Loucy (cell line): ENCODE results near the gene SEC16A.

Source experiments
- H2AFZ ChIP-seq: fragments of 200-600 bp; sonication (generic); 2 replicates; pipeline ENCODE4 v1.6.0; 2016; ENCODE audit warnings: antibody characterized with exemption, mild to moderate bottlenecking, low read length, moderate library complexity
- H3F3A ChIP-seq: fragments of 200-600 bp; 2 replicates; pipeline ENCODE4 v1.6.0; 2016; ENCODE audit warnings: antibody characterized with exemption, low read depth, mild to moderate bottlenecking
- H3K27me3 ChIP-seq: fragments of 200-600 bp; sonication (generic); 2 replicates; pipeline ENCODE4 v1.6.1; 2014; ENCODE audit warnings: low read length, mild to moderate bottlenecking; ENCODE audit not compliant: insufficient read depth, poor library complexity, severe bottlenecking
- H3K36me3 ChIP-seq: fragments of 200-600 bp; sonication (generic); 2 replicates; pipeline ENCODE4 v1.6.1; 2016; ENCODE audit warnings: low read length; ENCODE audit not compliant: insufficient read depth
- H3K4me1 ChIP-seq: fragments of 200-600 bp; sonication (generic); 2 replicates; pipeline ENCODE4 v1.5.1; 2014; ENCODE audit warnings: low read length, mild to moderate bottlenecking; ENCODE audit not compliant: insufficient read depth, poor library complexity, severe bottlenecking
- H3K4me2 ChIP-seq: fragments of 200-600 bp; sonication (generic); 2 replicates; pipeline ENCODE4 v1.6.0; 2014; ENCODE audit warnings: antibody characterized with exemption, low read length, low read depth, mild to moderate bottlenecking; ENCODE audit not compliant: poor library complexity, severe bottlenecking
- H3K4me3 ChIP-seq: fragments of 200-600 bp; sonication (generic); 2 replicates; pipeline ENCODE4 v1.5.1; 2014; ENCODE audit warnings: low read length, mild to moderate bottlenecking, mixed read lengths; ENCODE audit not compliant: poor library complexity, severe bottlenecking
- H3K79me2 ChIP-seq: fragments of 200-600 bp; sonication (generic); 2 replicates; pipeline ENCODE4 v1.6.1; 2014; ENCODE audit warnings: low read length; ENCODE audit not compliant: insufficient read depth
- H3K9ac ChIP-seq: fragments of 200-600 bp; sonication (generic); 2 replicates; pipeline ENCODE4 v1.6.0; 2014; ENCODE audit warnings: mild to moderate bottlenecking, low read depth, low read length, moderate library complexity; ENCODE audit not compliant: poor library complexity, severe bottlenecking
- H3K9me2 ChIP-seq: fragments of 200-600 bp; sonication (generic); replicated peaks from 2 replicates; pipeline ENCODE4 v1.6.1; 2016; ENCODE audit warnings: low read depth, low read length, mixed read lengths
- H3K9me3 ChIP-seq: fragments of 200-600 bp; sonication (generic); 2 replicates; pipeline ENCODE4 v1.6.1; 2014; ENCODE audit warnings: mild to moderate bottlenecking, antibody characterized with exemption, low read length, low read depth; ENCODE audit not compliant: insufficient read depth
- H4K20me1 ChIP-seq: fragments of 200-600 bp; sonication (generic); 2 replicates; pipeline ENCODE4 v1.6.0; 2014; ENCODE audit warnings: antibody characterized with exemption, low read length, mild to moderate bottlenecking; ENCODE audit not compliant: insufficient read depth, poor library complexity, severe bottlenecking
- CTCF ChIP-seq: fragments of 200-600 bp; sonication (generic); conservative IDR thresholded peaks from 2 replicates; pipeline ENCODE4 v1.5.1; 2014; ENCODE audit warnings: mild to moderate bottlenecking, antibody characterized with exemption, low read length
- EZH2phosphoT487 ChIP-seq: fragments of 200-600 bp; IDR thresholded peaks from 2 replicates; pipeline ENCODE4 v1.6.1; 2018; ENCODE audit warnings: antibody characterized with exemption, mild to moderate bottlenecking, moderate library complexity, borderline replicate concordance

Gene SEC16A

GRCh38 chr9:136482046-136482792 is 621 bp downstream of the SEC16A start:
- Histone ChIP-seq H4K20me1 (peaks cover 61% of the 10 kb centered on the region), H3K79me2 (peaks cover 56% of the 10 kb centered on the region)

GRCh38 chr9:136481558-136481957 is 1.3 kb downstream of the SEC16A start:
- peaks cover 13% of the 10 kb centered on the region; the same call in 1 of the 2 replicates for H3K36me3 ChIP-seq
- no peaks in the 10 kb centered on the region for H3K9me3 ChIP-seq
- H3K9ac ChIP-seq, result peak overlapping the region; percentile 91
- H3K4me1 ChIP-seq, result peaks cover 21% of the 10 kb centered on the region
- no peaks in the 10 kb centered on the region for H3K9me2 ChIP-seq
- H4K20me1 ChIP-seq, result peaks cover 61% of the 10 kb centered on the region
- no peak overlapping the region for H2AFZ ChIP-seq
- H3K4me2 ChIP-seq, result peak overlapping the region; percentile 100
- peak overlapping the region; percentile 89 for H3K4me3 ChIP-seq
- TF ChIP-seq EZH2phosphoT487 (no peak), CTCF (no peak)
- H3K27me3 ChIP-seq, result no peaks in the 10 kb centered on the region
- peaks cover 2% of the 10 kb centered on the region; the same call in 1 of the 2 replicates for H3F3A ChIP-seq
- H3K79me2 ChIP-seq, result peaks cover 56% of the 10 kb centered on the region

More at GRCh38 chr9:136482046-136482792, 621 bp downstream of the SEC16A start:
- H3K4me2 ChIP-seq, result peak overlapping the region; percentile 100
- peaks cover 7% of the 10 kb centered on the region; the same call in 1 of the 2 replicates for H3K36me3 ChIP-seq
- peaks cover 2% of the 10 kb centered on the region; the same call in 1 of the 2 replicates for H3F3A ChIP-seq
- no peaks in the 10 kb centered on the region for H3K9me2 ChIP-seq
- H3K9me3 ChIP-seq, result no peaks in the 10 kb centered on the region
- 0 out of 2 replicates have a peak overlapping the region, but pooled peaks have one; percentile 52 for H2AFZ ChIP-seq
- peaks cover 21% of the 10 kb centered on the region for H3K4me1 ChIP-seq
- peak overlapping the region; percentile 89 for H3K4me3 ChIP-seq
- TF ChIP-seq EZH2phosphoT487, result no peak
- TF ChIP-seq CTCF, result no peak
- H3K9ac ChIP-seq, result peak overlapping the region; percentile 91
- H3K27me3 ChIP-seq, result no peaks in the 10 kb centered on the region

DNA sequence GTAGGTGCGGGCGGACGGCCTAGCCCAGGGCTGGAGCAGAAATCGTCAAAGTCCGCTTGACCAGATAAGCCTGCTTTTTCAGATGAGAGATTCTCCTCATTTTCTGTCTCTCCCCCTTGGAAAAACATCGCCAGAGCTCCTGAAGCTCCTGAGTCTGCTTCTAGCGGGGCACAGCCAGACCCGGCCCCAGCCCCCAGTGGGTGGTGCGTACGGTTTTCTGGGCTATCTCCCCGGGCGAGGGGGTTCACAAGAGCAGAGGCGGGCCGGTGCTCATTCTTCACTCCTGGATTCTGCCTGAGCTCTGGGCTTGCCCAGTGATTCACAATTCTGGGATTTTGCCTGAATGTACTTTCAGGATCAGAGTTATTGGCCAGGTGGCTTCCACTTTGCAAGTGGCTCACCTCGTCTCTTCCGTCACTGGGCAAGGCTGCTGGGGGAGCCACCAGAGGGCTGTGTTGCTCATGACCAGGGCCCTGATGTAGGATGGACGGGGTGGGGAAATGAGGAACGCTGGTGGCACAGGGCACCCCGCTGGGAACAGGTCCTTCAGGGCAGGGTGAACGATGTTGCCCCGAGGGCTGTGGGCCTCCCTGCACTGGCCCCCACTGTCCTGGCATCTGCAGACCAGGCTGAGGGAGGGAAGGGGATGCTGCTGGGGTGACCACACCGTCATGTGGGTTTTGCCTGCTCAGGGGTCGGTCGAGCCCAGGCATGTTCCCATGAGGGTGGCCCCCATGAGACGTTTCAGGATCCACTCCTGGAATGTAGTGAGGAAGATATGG is 6.3 kb downstream of the SEC16A start:
- TF ChIP-seq CTCF (no peak), EZH2phosphoT487 (no peak)
- peaks cover 54% of the 10 kb centered on the region; the same call in 1 of the 2 replicates for H3K36me3 ChIP-seq

More for the DNA sequence above, 6.3 kb downstream of the SEC16A start:
- Histone ChIP-seq H3K79me2 (peaks cover 52% of the 10 kb centered on the region), H3K4me2 (no peak overlapping the region), H3K9ac (no peak overlapping the region), H2AFZ (no peak overlapping the region), H3F3A (no peaks in the 10 kb centered on the region), H4K20me1 (peaks cover 42% of the 10 kb centered on the region), H3K27me3 (no peaks in the 10 kb centered on the region), H3K4me1 (peaks cover 12% of the 10 kb centered on the region), H3K9me2 (no peaks in the 10 kb centered on the region), H3K4me3 (no peak overlapping the region), H3K9me3 (no peaks in the 10 kb centered on the region)
